HL-60 (cell line): ENCODE measurements around the gene MTM1.

ENCODE experiments used
- DNase-seq, 2 experiments: peaks; one replicate each; pipeline ENCODE4 v3.0.0-alpha.2; 2010 to 2020; ENCODE audit warnings: low read depth in 1 of 2, low spot score in 1 of 2
- H3K27ac ChIP-seq: fragments of 250-450 bp; sonication (Bioruptor Pico); replicated peaks from 2 replicates; pipeline ENCODE4 v1.5.1; 2020; ENCODE audit warnings: mild to moderate bottlenecking, moderate library complexity
- H3K27me3 ChIP-seq: fragments of 250-450 bp; sonication (Bioruptor Pico); 2 replicates; pipeline ENCODE4 v1.5.1; 2021; ENCODE audit warnings: mild to moderate bottlenecking, moderate library complexity; ENCODE audit not compliant: insufficient read depth, poor library complexity, severe bottlenecking
- H3K4me3 ChIP-seq: replicated peaks from 2 replicates; pipeline ENCODE4 v1.5.1; 2011; ENCODE audit warnings: mild to moderate bottlenecking, control low read depth, low read length; ENCODE audit not compliant: insufficient read depth
- CTCF ChIP-seq: IDR thresholded peaks from one replicate; pipeline ENCODE4 v1.5.1; 2011; ENCODE audit warnings: low read length, control low read depth, inconsistent platforms; ENCODE audit not compliant: insufficient read depth
- GABPA ChIP-seq: IDR thresholded peaks from 2 replicates; pipeline ENCODE4 v1.6.1; 2012; ENCODE audit warnings: low read depth
- POLR2AphosphoS5 ChIP-seq: IDR thresholded peaks from 2 replicates; pipeline ENCODE4 v1.6.1; 2012; ENCODE audit warnings: low read depth
- SPI1 ChIP-seq: IDR thresholded peaks from 2 replicates; pipeline ENCODE4 v1.6.1; 2012; ENCODE audit warnings: low read depth, mild to moderate bottlenecking, borderline replicate concordance
- TF ChIP-seq, protein P1 (sequence below): IDR thresholded peaks from 2 replicates; pipeline ENCODE4 v1.6.1; 2012; ENCODE audit warnings: low read depth; ENCODE audit not compliant: insufficient replicate concordance

The MTM1 gene

DNA sequence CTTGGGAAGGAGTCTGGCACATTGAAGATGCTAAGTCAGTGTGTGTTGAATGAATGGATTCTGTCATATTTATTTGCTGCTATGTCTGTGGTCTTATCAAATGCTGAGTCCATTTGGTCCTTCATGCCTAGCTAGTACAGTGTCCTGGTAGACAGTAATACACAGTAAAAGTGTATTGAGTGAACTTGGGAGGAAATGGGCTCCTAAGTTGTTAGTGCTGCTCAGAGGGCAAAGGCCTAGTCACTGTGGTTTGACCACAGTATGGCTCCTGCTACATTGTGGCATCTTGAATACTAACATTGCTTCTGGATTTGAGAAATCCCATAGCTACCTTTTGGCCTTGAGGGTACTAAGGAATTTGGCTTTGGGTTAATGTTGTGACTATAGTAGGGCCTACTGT is 33.9 kb downstream of the MTM1 start:
- Histone ChIP-seq H3K4me3 (no peak overlapping the region), H3K27me3 (no peaks in the 10 kb centered on the region), H3K27ac (no peak overlapping the region)
- DNase-seq: no peak
- TF ChIP-seq GABPA: no peak
- TF ChIP-seq, protein P1, sequence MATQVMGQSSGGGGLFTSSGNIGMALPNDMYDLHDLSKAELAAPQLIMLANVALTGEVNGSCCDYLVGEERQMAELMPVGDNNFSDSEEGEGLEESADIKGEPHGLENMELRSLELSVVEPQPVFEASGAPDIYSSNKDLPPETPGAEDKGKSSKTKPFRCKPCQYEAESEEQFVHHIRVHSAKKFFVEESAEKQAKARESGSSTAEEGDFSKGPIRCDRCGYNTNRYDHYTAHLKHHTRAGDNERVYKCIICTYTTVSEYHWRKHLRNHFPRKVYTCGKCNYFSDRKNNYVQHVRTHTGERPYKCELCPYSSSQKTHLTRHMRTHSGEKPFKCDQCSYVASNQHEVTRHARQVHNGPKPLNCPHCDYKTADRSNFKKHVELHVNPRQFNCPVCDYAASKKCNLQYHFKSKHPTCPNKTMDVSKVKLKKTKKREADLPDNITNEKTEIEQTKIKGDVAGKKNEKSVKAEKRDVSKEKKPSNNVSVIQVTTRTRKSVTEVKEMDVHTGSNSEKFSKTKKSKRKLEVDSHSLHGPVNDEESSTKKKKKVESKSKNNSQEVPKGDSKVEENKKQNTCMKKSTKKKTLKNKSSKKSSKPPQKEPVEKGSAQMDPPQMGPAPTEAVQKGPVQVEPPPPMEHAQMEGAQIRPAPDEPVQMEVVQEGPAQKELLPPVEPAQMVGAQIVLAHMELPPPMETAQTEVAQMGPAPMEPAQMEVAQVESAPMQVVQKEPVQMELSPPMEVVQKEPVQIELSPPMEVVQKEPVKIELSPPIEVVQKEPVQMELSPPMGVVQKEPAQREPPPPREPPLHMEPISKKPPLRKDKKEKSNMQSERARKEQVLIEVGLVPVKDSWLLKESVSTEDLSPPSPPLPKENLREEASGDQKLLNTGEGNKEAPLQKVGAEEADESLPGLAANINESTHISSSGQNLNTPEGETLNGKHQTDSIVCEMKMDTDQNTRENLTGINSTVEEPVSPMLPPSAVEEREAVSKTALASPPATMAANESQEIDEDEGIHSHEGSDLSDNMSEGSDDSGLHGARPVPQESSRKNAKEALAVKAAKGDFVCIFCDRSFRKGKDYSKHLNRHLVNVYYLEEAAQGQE: no peak
- TF ChIP-seq SPI1: no peak
- no peak for TF ChIP-seq CTCF
- TF ChIP-seq POLR2AphosphoS5: no peak

DNA sequence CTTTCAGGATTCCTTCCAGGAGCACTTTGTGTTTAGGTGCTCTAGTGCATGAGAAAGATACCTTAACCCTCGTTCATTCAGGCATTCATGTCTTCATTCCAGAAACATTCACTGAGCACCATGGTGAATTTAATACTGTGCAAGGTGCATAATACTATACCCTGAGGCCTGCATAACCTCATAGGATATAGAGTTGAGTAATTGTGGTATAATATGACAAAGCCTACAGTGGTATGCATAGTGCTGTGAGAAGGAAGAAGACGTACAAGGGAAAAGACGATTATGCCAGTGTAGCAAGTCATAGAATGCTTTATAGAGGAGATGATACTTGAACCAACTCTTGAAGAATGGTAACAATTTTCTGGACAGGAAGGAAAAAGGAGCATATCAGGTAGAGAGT is 34.3 kb downstream of the MTM1 start:
- Histone ChIP-seq H3K27me3 (no peaks in the 10 kb centered on the region), H3K4me3 (no peak overlapping the region), H3K27ac (no peak overlapping the region)
- DNase-seq: no peak
- no peak for TF ChIP-seq CTCF
- TF ChIP-seq, protein P1: no peak

- H3K4me3 ChIP-seq: no peak overlapping the region
- DNase-seq: peak; percentile 26 to 39
- no peak overlapping the region for H3K27ac ChIP-seq
- TF ChIP-seq, protein P1: no peak
- TF ChIP-seq GABPA: no peak
- TF ChIP-seq CTCF: no peak
- TF ChIP-seq SPI1: no peak
- no peak for TF ChIP-seq POLR2AphosphoS5
- no peaks in the 10 kb centered on the region for H3K27me3 ChIP-seq
Measured at GRCh38 chrX:150605603-150606002, 37.2 kb downstream of the MTM1 start.
